Measurements from ENCODE around the gene PYY. TPM values are rescaled to one million over a fixed set of nuclear protein-coding genes. Genes with fewer than 3 reads are reported as not detected.
"Not testable (repeated sequence)": the region's sequence is repeated elsewhere in the genome, so short reads cannot be mapped to it uniquely, and the experiment has no call there.

The PYY gene
- total RNA-seq, 2 donors from 2014 or later: not detected

DNA sequence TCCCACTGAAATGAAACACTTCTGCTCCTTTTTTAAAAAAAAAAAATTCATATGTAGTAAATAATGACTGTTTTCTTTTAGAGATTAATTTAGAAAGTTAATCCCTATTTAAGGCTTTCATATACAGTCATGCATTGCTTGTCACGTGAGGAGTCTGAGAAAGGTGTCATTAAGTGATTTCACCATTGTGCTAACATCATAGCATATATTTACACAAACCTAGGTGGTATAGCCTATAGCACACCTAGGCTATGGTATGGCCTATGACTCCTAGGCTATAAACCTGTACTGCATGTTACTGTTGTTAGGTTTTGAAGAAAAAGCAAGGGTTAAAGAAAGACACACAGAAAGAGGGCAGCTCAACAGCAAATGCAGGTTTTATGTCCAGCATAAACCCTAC is 25.1 kb downstream of the PYY start:
- H3K4me1 Mint-ChIP-seq (ENCODE audit: low read depth in 2 of 2): peaks cover 8 to 11% of the 10 kb centered on the region in 2 donors
- H3K27ac Mint-ChIP-seq: no peak overlapping the region
- H3K9me3 Mint-ChIP-seq: no peaks in the 10 kb centered on the region
- H3K36me3 Mint-ChIP-seq: no peaks in the 10 kb centered on the region
- no peak for ATAC-seq
- DNase-seq (ENCODE audit: low spot score): no peak
- peaks cover 0 to 5% of the 10 kb centered on the region in 2 donors for H3K27me3 Mint-ChIP-seq
- H3K4me3 Mint-ChIP-seq: no peak overlapping the region

DNA sequence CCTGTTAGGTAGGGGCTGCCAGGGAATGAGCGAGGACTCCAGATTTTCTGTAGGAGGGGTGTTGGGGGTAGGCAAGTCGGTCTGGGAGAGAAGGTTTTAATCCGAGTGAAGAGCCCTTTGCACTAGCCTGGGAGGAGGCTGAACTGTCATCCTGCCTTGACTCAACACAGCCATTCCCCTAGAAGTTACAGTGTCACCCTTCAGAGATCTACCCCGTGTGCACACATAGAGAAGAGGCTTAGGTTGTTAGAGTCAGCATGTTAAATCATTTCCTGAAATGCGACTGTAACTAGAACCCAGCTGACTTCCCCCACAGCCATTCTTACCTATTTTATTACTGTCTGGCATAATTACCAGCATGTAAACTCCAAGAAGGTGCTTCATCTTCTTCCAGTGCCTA is 25.8 kb downstream of the PYY start:
- peak overlapping the region; percentile 71 for H3K4me3 Mint-ChIP-seq
- peaks cover 0 to 12% of the 10 kb centered on the region in 2 donors for H3K27me3 Mint-ChIP-seq
- peak overlapping the region in 1 of 2 donors; percentile 5 for H3K27ac Mint-ChIP-seq
- peaks cover 8 to 11% of the 10 kb centered on the region in 2 donors for H3K4me1 Mint-ChIP-seq (ENCODE audit: low read depth in 2 of 2)
- DNase-seq (ENCODE audit: low spot score); H3K9me3 Mint-ChIP-seq; H3K36me3 Mint-ChIP-seq: not testable (repeated sequence)
- ATAC-seq: peak in 1 of 2 donors; percentile 71

DNA sequence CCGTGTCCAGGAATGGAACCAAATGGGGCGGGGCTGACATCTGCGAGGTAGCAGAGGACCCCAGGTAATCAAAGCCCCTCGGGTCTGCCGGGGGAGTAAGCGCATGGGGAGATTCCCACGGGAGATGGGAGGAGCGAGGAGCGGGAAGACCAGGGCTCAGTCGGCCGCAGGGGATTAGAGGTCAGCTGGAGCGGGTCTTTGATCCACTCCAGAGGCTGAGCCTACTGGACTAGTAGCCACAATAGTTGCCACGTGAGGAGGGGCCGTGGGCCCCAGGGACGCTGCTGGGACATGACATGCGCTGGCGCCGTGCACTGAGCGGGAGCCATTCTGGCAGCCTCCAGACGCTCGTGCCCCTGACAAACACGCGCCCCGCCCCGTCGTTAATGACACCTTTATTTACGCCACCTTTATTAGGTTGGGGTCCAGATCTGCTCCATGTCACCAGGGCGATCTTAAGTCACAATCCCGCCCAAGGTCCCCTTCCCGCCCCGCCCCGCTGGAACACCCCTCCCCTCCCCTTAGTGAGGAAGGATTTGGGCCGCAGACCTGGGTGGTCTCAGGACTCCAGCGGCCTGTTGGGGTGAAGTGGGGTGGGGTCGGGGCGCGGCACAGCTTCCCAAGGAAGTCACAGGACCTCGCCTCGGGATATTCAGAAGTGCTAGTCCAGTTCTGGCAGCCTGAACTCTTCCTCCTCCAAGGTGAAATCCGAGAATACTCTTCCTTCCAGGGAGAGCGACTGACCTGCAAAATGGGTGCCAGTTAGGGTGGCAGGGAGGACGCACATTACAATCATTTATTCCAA is 26.5 kb downstream of the PYY start:
- H3K27me3 Mint-ChIP-seq: peaks cover 0 to 12% of the 10 kb centered on the region in 2 donors
- H3K9me3 Mint-ChIP-seq: no peaks in the 10 kb centered on the region
- ATAC-seq (no peak), DNase-seq (ENCODE audit: low spot score) (no peak)
- peak overlapping the region; percentile 71 for H3K4me3 Mint-ChIP-seq
- no peaks in the 10 kb centered on the region for H3K36me3 Mint-ChIP-seq
- H3K4me1 Mint-ChIP-seq (ENCODE audit: low read depth in 2 of 2): peaks cover 8 to 11% of the 10 kb centered on the region in 2 donors
- H3K27ac Mint-ChIP-seq: peak overlapping the region; percentile 5 to 37

DNA sequence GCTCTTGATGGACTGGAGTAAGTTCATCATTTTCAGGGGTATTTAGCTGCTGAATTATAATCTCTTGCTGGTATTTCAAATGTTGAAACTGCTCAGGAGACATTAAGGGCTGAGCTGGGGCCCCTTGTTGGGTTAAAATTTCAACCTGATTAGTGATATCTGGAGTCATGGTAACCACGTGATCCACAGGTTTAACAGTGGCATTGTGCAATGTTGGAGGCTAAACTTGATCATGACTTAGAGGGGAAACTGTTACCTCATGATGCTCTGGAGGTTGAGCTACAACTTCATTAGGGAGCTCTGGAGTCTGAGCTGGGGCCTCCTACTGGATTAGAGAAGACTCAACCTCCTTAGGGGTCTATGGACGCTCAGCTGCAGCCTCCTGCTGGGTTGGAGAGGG is 29.2 kb downstream of the PYY start:
- Mint-ChIP-seq H3K27ac (no peak overlapping the region), H3K4me3 (no peak overlapping the region), H3K27me3 (peaks cover 0 to 12% of the 10 kb centered on the region in 2 donors), H3K9me3 (no peaks in the 10 kb centered on the region), H3K4me1 (ENCODE audit: low read depth in 2 of 2) (peaks cover 8 to 11% of the 10 kb centered on the region in 2 donors), H3K36me3 (no peaks in the 10 kb centered on the region)
- ATAC-seq (peak; percentile 52 to 54), DNase-seq (ENCODE audit: low spot score) (no peak)

DNA sequence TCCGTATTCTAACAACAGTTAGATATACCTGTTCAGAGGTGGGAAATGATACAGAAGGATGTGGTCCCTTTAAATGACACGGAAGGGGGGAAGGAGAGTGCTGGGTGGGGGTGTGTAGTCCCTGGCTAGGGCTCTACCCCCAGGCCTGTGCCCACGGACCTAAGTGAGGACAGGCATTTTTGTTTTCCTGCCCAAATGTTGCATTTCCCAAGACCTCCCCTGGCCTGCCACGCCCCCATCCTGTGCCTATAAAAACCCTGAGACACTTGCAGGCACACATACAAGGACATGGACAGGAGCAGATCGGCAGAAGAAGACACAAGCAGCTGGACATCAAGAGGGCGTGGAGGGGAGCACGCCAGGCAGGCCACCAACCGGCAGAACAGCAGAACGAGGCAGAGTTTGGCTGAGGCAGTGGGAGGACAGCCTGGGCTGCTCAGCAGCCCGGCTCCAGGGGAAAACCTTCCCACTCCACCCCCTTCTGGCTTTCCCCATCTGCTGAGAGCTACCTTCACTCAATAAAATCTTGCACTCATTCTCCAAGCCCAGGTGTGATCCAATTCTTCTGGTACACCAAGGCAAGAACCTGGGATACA is 33.1 kb downstream of the PYY start:
- H3K36me3 Mint-ChIP-seq: no peaks in the 10 kb centered on the region
- H3K4me3 Mint-ChIP-seq: no peak overlapping the region
- ATAC-seq: no peak
- peaks cover 0 to 8% of the 10 kb centered on the region in 2 donors for H3K27me3 Mint-ChIP-seq
- H3K27ac Mint-ChIP-seq: no peak overlapping the region
- no peaks in the 10 kb centered on the region for H3K9me3 Mint-ChIP-seq
- no peak for DNase-seq (ENCODE audit: low spot score)
- H3K4me1 Mint-ChIP-seq (ENCODE audit: low read depth in 2 of 2): peaks cover 0 to 4% of the 10 kb centered on the region in 2 donors

DNA sequence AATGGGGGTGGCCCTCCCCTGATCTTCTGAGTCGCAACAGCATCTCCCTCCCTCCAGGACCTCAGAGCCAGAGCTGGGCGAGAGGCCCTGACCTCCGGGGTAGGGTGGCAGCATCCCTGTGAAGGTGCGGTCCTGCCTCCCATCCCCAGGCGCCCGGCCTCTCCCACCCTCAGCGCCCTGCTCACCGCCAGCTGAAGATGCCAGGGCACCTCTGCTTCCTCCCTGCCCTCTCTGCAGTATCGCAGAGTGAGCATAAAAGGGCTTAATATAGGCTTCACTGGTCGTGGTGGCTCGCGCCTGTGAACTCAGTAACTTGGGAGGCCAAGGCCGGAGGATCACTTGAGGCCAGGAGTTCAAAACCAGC is 35.7 kb downstream of the PYY start:
- Mint-ChIP-seq H3K27me3 (peaks cover 0 to under 1% of the 10 kb centered on the region in 2 donors), H3K4me3 (peak overlapping the region; percentile 40), H3K27ac (no peak overlapping the region), H3K36me3 (no peaks in the 10 kb centered on the region), H3K4me1 (ENCODE audit: low read depth in 2 of 2) (peaks cover 0 to 4% of the 10 kb centered on the region in 2 donors), H3K9me3 (no peaks in the 10 kb centered on the region)
- no peak for ATAC-seq
- no peak for DNase-seq (ENCODE audit: low spot score)

DNA sequence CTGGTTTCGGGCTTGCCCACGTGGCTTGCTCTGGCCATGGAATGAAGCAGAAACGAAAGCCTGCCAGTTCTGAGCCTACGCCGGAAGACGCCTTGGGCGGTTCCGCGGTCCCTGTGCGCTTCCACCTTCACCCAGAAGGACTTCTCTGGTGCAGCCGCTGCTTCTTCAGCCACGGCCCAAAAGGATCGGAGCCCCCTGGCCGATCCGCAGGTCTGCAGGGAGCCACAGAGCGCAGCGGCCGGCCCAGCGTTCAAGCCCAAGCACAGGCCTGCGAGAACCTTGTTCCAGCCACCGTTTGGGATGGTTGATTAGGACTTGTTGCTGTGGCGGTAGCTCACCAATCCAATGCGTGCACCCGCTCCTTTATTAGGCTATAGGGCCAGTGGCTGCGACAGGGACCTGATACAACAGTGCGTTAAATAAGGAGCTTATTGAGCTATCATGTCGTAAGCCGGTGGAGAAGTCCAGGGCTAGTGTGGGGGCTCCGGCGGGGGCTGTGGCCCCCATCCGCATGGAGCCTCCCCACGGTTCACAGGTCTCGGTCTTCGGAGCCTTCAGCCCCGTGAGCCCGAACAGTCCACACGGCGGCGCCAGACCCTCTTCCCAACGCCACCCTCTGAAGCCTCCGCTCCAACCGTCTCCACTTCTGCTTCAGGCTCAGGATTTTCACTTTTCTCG is 36.3 kb downstream of the PYY start:
- Mint-ChIP-seq H3K4me3 (peak overlapping the region; percentile 40), H3K27me3 (no peaks in the 10 kb centered on the region), H3K4me1 (ENCODE audit: low read depth in 2 of 2) (peaks cover 0 to 4% of the 10 kb centered on the region in 2 donors), H3K9me3 (no peaks in the 10 kb centered on the region), H3K27ac (no peak overlapping the region), H3K36me3 (no peaks in the 10 kb centered on the region)
- ATAC-seq (peak; percentile 47 to 72), DNase-seq (ENCODE audit: low spot score) (no peak)

DNA sequence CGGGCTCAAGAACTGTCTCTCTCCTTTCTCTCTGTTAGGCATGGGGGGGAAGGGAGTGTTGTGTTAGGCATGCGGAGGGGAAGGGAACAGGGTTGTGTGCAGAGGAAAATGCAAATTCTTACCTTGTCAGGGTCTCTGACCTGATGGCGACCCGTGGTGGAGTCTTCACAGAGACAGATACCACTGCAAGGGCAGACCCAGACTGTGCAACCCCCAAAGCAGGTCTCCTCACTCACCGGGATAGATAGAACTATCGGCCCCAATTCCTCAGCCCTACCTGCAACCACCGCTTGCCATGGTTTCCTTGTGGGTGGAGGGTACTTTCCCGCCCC is 36.8 kb downstream of the PYY start:
- DNase-seq (ENCODE audit: low spot score) (no peak), ATAC-seq (peak in 1 of 2 donors; percentile 46)
- Mint-ChIP-seq H3K4me1 (ENCODE audit: low read depth in 2 of 2) (peaks cover 0 to 4% of the 10 kb centered on the region in 2 donors), H3K27me3 (no peaks in the 10 kb centered on the region), H3K4me3 (no peak overlapping the region), H3K27ac (no peak overlapping the region), H3K36me3 (no peaks in the 10 kb centered on the region), H3K9me3 (no peaks in the 10 kb centered on the region)

DNA sequence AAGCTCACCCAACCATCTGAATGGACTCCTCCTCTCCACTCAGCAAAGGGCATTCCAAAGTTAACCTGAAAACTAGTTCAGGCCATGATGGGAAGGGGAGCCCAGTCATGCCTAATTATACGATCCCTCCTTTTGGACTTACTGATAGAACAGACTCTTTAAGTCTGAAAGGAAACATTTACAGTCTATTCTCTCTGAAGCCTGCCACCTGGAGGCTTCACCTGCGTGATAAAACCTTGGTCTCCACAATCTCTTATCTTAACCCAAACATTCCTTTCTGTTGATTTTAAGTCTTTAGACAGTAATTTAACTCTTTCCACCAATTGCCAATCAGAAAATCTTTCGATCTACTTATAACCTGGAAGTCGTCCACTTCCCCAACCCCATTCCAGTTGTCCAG is 37.4 kb downstream of the PYY start:
- no peak overlapping the region for H3K27ac Mint-ChIP-seq
- H3K36me3 Mint-ChIP-seq: no peaks in the 10 kb centered on the region
- H3K4me1 Mint-ChIP-seq (ENCODE audit: low read depth in 2 of 2): peaks cover 0 to 4% of the 10 kb centered on the region in 2 donors
- no peak overlapping the region for H3K4me3 Mint-ChIP-seq
- DNase-seq (ENCODE audit: low spot score) (no peak), ATAC-seq (no peak)
- H3K9me3 Mint-ChIP-seq: no peaks in the 10 kb centered on the region
- H3K27me3 Mint-ChIP-seq: no peaks in the 10 kb centered on the region

DNA sequence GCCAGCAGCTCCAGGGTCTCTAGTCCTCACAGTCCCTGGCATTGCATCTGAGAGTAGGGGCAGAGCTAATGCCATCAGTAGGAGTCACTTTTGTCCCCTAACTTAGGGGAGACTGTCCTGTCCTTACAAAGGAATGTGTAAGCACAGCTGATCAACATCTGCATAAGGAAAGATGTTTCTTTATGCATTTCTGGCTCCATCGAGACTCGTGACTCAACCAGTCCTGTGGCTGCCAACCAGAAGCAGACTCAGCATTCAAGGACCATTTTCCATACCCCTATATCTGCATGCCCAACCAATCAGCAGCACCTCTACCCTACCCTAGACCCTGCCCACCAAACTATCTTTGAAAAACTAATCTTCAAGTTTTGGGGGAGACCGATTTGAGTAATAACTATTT is 38.2 kb downstream of the PYY start:
- Mint-ChIP-seq H3K4me1 (ENCODE audit: low read depth in 2 of 2) (peaks cover 0 to 4% of the 10 kb centered on the region in 2 donors), H3K27me3 (no peaks in the 10 kb centered on the region), H3K36me3 (no peaks in the 10 kb centered on the region), H3K9me3 (no peaks in the 10 kb centered on the region), H3K4me3 (no peak overlapping the region), H3K27ac (no peak overlapping the region)
- DNase-seq (ENCODE audit: low spot score) (no peak), ATAC-seq (no peak)

DNA sequence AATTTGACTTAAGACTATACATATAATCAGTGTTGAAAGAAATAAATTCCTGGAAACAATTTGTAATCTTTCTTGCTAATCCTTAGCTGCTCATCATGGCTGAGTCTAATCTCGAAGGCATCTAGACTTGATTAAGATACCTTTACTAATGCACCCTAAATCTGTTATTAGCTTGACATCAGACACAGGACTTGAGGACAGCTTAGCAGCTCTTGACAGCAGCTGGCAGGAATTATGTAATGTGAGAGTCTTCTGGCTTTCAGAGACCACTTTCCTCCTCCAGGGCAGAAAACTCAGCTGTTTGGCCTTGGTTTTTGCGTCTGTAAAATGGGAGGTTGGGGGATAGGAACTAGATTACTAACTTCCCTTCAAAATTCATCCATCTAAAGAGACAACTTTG is 39.3 kb downstream of the PYY start:
- H3K4me1 Mint-ChIP-seq (ENCODE audit: low read depth in 2 of 2): peaks cover 0 to 4% of the 10 kb centered on the region in 2 donors
- no peak for ATAC-seq
- no peaks in the 10 kb centered on the region for H3K9me3 Mint-ChIP-seq
- no peak overlapping the region for H3K4me3 Mint-ChIP-seq
- DNase-seq (ENCODE audit: low spot score): no peak
- H3K27ac Mint-ChIP-seq: no peak overlapping the region
- H3K27me3 Mint-ChIP-seq: no peaks in the 10 kb centered on the region
- no peaks in the 10 kb centered on the region for H3K36me3 Mint-ChIP-seq

DNA sequence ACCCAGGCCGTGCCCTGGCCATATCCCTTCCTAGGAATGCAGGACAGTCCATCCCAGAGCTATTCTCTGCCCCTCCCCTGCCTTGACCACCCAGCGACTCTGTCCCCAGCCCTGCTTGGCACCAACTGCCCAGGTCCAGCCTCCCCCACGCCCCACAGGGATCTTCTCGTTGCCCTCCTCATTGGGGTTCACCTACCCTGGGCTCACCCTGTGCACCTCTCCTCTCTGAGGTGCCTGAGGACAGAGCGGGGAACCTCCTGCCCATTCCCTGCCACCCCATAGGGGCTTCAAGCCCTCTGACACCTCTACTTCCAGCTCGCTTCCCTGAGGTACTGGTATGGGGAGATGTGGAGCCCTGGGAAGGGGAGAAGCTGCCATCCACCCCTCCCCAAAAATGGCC is 40.2 kb downstream of the PYY start:
- no peak overlapping the region for H3K27ac Mint-ChIP-seq
- peak; percentile 13 to 25 for ATAC-seq
- H3K4me1 Mint-ChIP-seq (ENCODE audit: low read depth in 2 of 2): no peaks in the 10 kb centered on the region
- H3K9me3 Mint-ChIP-seq: no peaks in the 10 kb centered on the region
- DNase-seq (ENCODE audit: low spot score): no peak
- no peaks in the 10 kb centered on the region for H3K27me3 Mint-ChIP-seq
- H3K36me3 Mint-ChIP-seq: no peaks in the 10 kb centered on the region
- H3K4me3 Mint-ChIP-seq: no peak overlapping the region

DNA sequence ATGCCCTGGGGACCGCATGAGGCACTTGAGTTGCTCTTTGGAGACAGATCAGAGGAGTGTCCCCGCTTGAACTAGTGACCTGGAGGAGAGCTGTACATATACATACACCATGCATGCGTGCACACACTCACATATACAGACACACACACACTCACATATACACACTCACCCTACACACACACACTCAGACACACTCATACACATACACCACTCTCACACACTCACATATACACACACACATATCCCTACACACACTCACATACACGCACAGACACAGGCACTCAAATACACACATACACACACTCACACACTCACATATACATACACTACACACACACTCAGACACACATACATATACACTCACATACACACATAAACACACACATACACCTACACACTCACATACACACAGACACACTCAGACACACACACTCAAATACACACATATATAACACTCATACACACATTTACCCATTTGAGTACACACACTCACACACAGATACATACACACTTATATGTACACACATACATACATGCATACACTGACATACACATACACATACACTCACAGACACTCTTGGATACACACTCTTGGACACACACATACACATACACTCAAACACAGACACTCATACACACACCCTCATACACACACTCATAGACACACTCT is 41.0 kb downstream of the PYY start:
- ATAC-seq: peak; percentile 31 to 32
- Mint-ChIP-seq H3K27me3 (no peaks in the 10 kb centered on the region), H3K27ac (no peak overlapping the region), H3K4me1 (ENCODE audit: low read depth in 2 of 2) (no peaks in the 10 kb centered on the region), H3K4me3 (no peak overlapping the region), H3K36me3 (no peaks in the 10 kb centered on the region), H3K9me3 (no peaks in the 10 kb centered on the region)
- no peak for DNase-seq (ENCODE audit: low spot score)

DNA sequence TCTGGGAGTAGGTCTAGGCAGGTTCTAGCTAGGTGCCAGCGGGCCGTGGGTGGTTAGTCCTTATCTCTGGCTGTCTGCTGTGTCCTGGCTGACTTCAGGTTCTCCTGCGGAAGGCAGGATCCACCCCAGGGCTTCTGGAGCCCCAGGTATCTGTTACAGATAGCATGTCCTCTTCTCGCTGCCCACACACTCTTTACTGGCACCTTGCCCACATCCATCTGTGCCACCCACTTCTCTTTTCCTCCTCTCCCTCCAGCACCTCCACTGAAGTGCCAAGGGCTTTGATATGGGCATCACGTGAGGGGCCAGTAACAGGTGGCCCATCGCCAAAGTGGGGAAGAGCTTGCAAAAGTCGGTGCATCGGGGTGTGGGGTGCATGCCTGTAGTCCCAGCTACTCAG is 41.8 kb downstream of the PYY start:
- DNase-seq (ENCODE audit: low spot score) (no peak), ATAC-seq (no peak)
- H3K4me3 Mint-ChIP-seq: no peak overlapping the region
- H3K36me3 Mint-ChIP-seq: no peaks in the 10 kb centered on the region
- no peaks in the 10 kb centered on the region for H3K9me3 Mint-ChIP-seq
- H3K27me3 Mint-ChIP-seq: no peaks in the 10 kb centered on the region
- peaks cover 0 to under 1% of the 10 kb centered on the region in 2 donors for H3K4me1 Mint-ChIP-seq (ENCODE audit: low read depth in 2 of 2)
- no peak overlapping the region for H3K27ac Mint-ChIP-seq

Measured in natural killer cell treated with Interleukin-12 subunit alpha and Interleukin-12 subunit beta and Interleukin-15 and Interleukin-18, amount 100 ng/mL, for 72 hours (primary cell).